OCI-LY1 (cell line): Measurements from ENCODE around the gene SGO2.

Source experiments
- CTCF ChIP-seq: fragments of 200-600 bp; sonication (generic), shearing (Covaris generic); IDR thresholded peaks from 2 replicates; pipeline ENCODE4 v1.5.1; 2017; ENCODE audit warnings: mild to moderate bottlenecking, antibody characterized with exemption, low read length, moderate library complexity, mixed read lengths
- EZH2 ChIP-seq: fragments of 200-600 bp; sonication (generic), shearing (Covaris generic); IDR thresholded peaks from 2 replicates; pipeline ENCODE4 v1.8.0; 2017; ENCODE audit warnings: borderline replicate concordance, mixed run types, mild to moderate bottlenecking, antibody characterized with exemption, low read length, moderate library complexity, mixed read lengths

GRCh38 chr2:200593905-200594304 is 67.9 kb downstream of the SGO2 start:
- TF ChIP-seq EZH2: no peak
- no peak for TF ChIP-seq CTCF
